Left lung (tissue), 10 donors: ENCODE data around the gene CDH19. TPM values are rescaled to one million over a fixed set of nuclear protein-coding genes. Genes with fewer than 3 reads are reported as not detected.

Source experiments
- ATAC-seq: fragments of 200-7000 bp; cut with Tn5 transposase; one replicate; pipeline ENCODE4 v1.9.1; 2020; ENCODE audit warnings: moderate library complexity
- DNase-seq, 4 donors: peaks; one replicate each; pipeline ENCODE4 v3.0.0-alpha.2; 2013 to 2020
- H3K27ac ChIP-seq, 2 donors: fragments of 200-600 bp; sonication (generic) in 1 of 2; one replicate each; pipeline versions ENCODE4 v1.5.0 to v1.8.0; 2020 to 2021
- H3K27me3 ChIP-seq, 2 donors: fragments of 200-600 bp; sonication (generic) in 1 of 2; one replicate each; pipeline versions ENCODE4 v1.5.0 to v1.8.0; 2020 to 2021
- H3K36me3 ChIP-seq, 2 donors: fragments of 200-600 bp; sonication (generic) in 1 of 2; one replicate each; pipeline versions ENCODE4 v1.5.0 to v1.8.0; 2020 to 2021
- H3K4me1 ChIP-seq, 2 donors: fragments of 200-600 bp; one replicate each; pipeline ENCODE4 v1.8.0; 2021
- H3K4me3 ChIP-seq, 2 donors: fragments of 200-600 bp; sonication (generic) in 1 of 2; one replicate each; pipeline versions ENCODE4 v1.5.0 to v1.8.0; 2020 to 2021; ENCODE audit warnings: mild to moderate bottlenecking in 1 of 2
- H3K9me3 ChIP-seq, 2 donors: fragments of 200-600 bp; sonication (generic) in 1 of 2; one replicate each; pipeline versions ENCODE4 v1.5.0 to v1.8.0; 2020 to 2021
- CTCF ChIP-seq, 2 donors: fragments of 200-600 bp; sonication (generic) in 1 of 2; IDR thresholded peaks; one replicate each; pipeline versions ENCODE4 v1.5.0 to v1.8.0; 2021; ENCODE audit warnings: antibody characterized with exemption in 2 of 2
- intact Hi-C, 2 donors: fragments of 100-400 bp; cut with DNase I; formaldehyde crosslinking; loops; one replicate each; pipeline versions ENCODE4 v1.11.2 to v1.14.2; 2022
- polyA plus RNA-seq, 6 donors: library from polyadenylated mRNA; unstranded; fragments of 120-200 nt; gene quantifications; one replicate each; pipeline ENCODE4 v1.2.1, GENCODE V29; 2013; ENCODE audit not compliant: insufficient read length in 6 of 6
- total RNA-seq, 2 donors: library from RNA; stranded (reverse); fragmentation: NEBNext Ultra II Directional; extraction: Animal tissue kit (Norgen Biotek cat#: 25700); gene quantifications; one replicate each; pipeline ENCODE4 v1.2.1, GENCODE V29; 2021
- donor health status: DM: no; HTN: yes; CAD: no.
- donor health status: DM: no; HTN: no; CAD: no.

CDH19 gene
- total and polyA plus RNA-seq, 8 donors, result 0.07 to 0.85 (median 0.33) TPM

- DNase-seq (no peak), ATAC-seq (no peak)
- Histone ChIP-seq H3K27ac (no peak overlapping the region), H3K27me3 (no peaks in the 10 kb centered on the region), H3K4me3 (no peak overlapping the region), H3K36me3 (no peaks in the 10 kb centered on the region), H3K9me3 (no peaks in the 10 kb centered on the region), H3K4me1 (no peaks in the 10 kb centered on the region)
- TF ChIP-seq CTCF (IDR thresholded peaks at IDR 0.05), result no peak
- intact Hi-C loops, result no loop called here
Measured at GRCh38 chr18:66571845-66572244, 32.0 kb downstream of the CDH19 start.

GRCh38 chr18:66566616-66567015 is 37.3 kb downstream of the CDH19 start:
- intact Hi-C loops, result no loop called here
- H3K4me1 ChIP-seq, result no peaks in the 10 kb centered on the region
- H3K9me3 ChIP-seq, result no peaks in the 10 kb centered on the region
- no peak overlapping the region for H3K27ac ChIP-seq
- no peak for TF ChIP-seq CTCF (IDR thresholded peaks at IDR 0.05)
- no peak overlapping the region for H3K4me3 ChIP-seq
- H3K36me3 ChIP-seq, result no peaks in the 10 kb centered on the region
- ATAC-seq (no peak), DNase-seq (no peak)
- no peaks in the 10 kb centered on the region for H3K27me3 ChIP-seq

- Histone ChIP-seq H3K4me3 (no peak overlapping the region), H3K4me1 (no peaks in the 10 kb centered on the region), H3K27ac (no peak overlapping the region), H3K27me3 (no peaks in the 10 kb centered on the region), H3K9me3 (no peaks in the 10 kb centered on the region), H3K36me3 (no peaks in the 10 kb centered on the region)
- ATAC-seq, result no peak
- intact Hi-C loops, result no loop called here
- no peak for DNase-seq
- TF ChIP-seq CTCF (IDR thresholded peaks at IDR 0.05), result no peak
Measured at GRCh38 chr18:66564236-66564635, 39.7 kb downstream of the CDH19 start.

GRCh38 chr18:66562279-66562678 is 41.6 kb downstream of the CDH19 start:
- H3K4me1 ChIP-seq, result no peaks in the 10 kb centered on the region
- no peak overlapping the region for H3K27ac ChIP-seq
- H3K4me3 ChIP-seq, result no peak overlapping the region
- H3K27me3 ChIP-seq, result no peaks in the 10 kb centered on the region
- DNase-seq (no peak), ATAC-seq (no peak)
- H3K36me3 ChIP-seq, result no peaks in the 10 kb centered on the region
- intact Hi-C loops, result no loop called here
- no peaks in the 10 kb centered on the region for H3K9me3 ChIP-seq
- no peak for TF ChIP-seq CTCF (IDR thresholded peaks at IDR 0.05)

- intact Hi-C loops, result no loop called here
- no peaks in the 10 kb centered on the region for H3K4me1 ChIP-seq
- H3K36me3 ChIP-seq, result no peaks in the 10 kb centered on the region
- H3K9me3 ChIP-seq, result no peaks in the 10 kb centered on the region
- no peak overlapping the region for H3K4me3 ChIP-seq
- TF ChIP-seq CTCF (IDR thresholded peaks at IDR 0.05), result peak in 1 of 2 donors; percentile 24
- peak; percentile 67 for ATAC-seq
- no peak overlapping the region for H3K27ac ChIP-seq
- no peaks in the 10 kb centered on the region for H3K27me3 ChIP-seq
- DNase-seq, result peak in 1 of 4 donors; percentile 21
Measured at GRCh38 chr18:66560094-66560493, 43.8 kb downstream of the CDH19 start.
